GM12864 (cell line): ENCODE data around the gene GABRG3.

ENCODE experiments used
- DNase-seq: peaks from one replicate; pipeline ENCODE4 v3.0.0-alpha.2; 2011; ENCODE audit warnings: low read depth
- H3K4me3 ChIP-seq: 2 replicates; pipeline ENCODE4 v1.5.1; 2011; ENCODE audit warnings: mild to moderate bottlenecking, low read depth, low read length, control low read depth
- TF ChIP-seq, protein P1 (sequence below): IDR thresholded peaks from 2 replicates; pipeline ENCODE4 v1.5.1; 2011; ENCODE audit warnings: low read depth, mild to moderate bottlenecking, moderate library complexity, low read length, control low read depth, inconsistent platforms; ENCODE audit errors: missing control alignments

GABRG3 gene

GRCh38 chr15:27574541-27575054, 603.6 kb downstream of the GABRG3 start:
- no peak for DNase-seq
- TF ChIP-seq, protein P1, sequence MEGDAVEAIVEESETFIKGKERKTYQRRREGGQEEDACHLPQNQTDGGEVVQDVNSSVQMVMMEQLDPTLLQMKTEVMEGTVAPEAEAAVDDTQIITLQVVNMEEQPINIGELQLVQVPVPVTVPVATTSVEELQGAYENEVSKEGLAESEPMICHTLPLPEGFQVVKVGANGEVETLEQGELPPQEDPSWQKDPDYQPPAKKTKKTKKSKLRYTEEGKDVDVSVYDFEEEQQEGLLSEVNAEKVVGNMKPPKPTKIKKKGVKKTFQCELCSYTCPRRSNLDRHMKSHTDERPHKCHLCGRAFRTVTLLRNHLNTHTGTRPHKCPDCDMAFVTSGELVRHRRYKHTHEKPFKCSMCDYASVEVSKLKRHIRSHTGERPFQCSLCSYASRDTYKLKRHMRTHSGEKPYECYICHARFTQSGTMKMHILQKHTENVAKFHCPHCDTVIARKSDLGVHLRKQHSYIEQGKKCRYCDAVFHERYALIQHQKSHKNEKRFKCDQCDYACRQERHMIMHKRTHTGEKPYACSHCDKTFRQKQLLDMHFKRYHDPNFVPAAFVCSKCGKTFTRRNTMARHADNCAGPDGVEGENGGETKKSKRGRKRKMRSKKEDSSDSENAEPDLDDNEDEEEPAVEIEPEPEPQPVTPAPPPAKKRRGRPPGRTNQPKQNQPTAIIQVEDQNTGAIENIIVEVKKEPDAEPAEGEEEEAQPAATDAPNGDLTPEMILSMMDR, result no peak
- H3K4me3 ChIP-seq, result no peak overlapping the region

- TF ChIP-seq, protein P1, result no peak
- no peak overlapping the region for H3K4me3 ChIP-seq
- DNase-seq, result no peak
Observed at GRCh38 chr15:27575521-27575920, 604.5 kb downstream of the GABRG3 start.

- DNase-seq, result no peak
- TF ChIP-seq, protein P1, result no peak
- H3K4me3 ChIP-seq, result no peak overlapping the region
Observed at GRCh38 chr15:27576576-27576975, 605.6 kb downstream of the GABRG3 start.

- H3K4me3 ChIP-seq, result no peak overlapping the region
- TF ChIP-seq, protein P1, result no peak
- no peak for DNase-seq
Observed at GRCh38 chr15:27579738-27580137, 608.8 kb downstream of the GABRG3 start.

DNA sequence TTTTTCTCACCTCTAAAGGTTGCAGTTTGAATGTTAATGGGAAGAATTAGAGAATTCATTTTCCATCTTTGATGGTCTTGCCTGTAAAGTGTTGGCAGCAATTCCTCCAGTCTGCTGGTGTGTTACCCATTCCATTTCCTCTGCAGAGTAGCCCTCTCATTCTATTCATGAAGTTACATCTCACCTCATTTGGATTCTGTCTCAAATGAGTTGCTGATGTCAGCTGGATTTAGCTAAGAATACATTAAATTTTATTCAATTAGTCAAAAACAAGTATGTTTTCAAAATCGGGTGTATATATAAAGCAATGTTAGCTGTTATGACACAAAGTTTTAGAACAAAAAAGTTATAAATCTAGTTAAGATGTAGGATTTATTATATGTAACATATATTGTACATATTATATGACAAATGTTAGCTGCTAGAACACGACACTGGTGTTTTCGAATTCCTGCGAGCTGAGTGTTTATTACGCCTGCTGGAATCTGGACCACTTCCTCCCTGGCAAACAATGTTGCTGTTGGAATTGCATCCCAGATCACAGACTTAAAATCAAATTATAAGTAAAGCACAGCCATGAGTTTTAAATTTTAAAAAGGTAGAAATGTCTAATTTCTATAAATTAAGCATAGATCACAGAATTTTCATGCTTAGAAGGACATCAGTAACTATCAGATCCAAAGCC, 611.9 kb downstream of the GABRG3 start:
- no peak overlapping the region for H3K4me3 ChIP-seq
- TF ChIP-seq, protein P1, result no peak
- no peak for DNase-seq

- H3K4me3 ChIP-seq, result no peak overlapping the region
- DNase-seq, result no peak
- TF ChIP-seq, protein P1, result no peak
Observed at GRCh38 chr15:27583651-27584050, 612.7 kb downstream of the GABRG3 start.
